Transverse colon (tissue), 4 donors: ENCODE data around the gene SPTLC3. TPM values are rescaled to one million over a fixed set of nuclear protein-coding genes. Genes with fewer than 3 reads are reported as not detected.

Experiments
- DNase-seq: peaks from one replicate; pipeline ENCODE4 v3.0.0-alpha.2; 2019
- H3K27ac ChIP-seq, 4 donors: fragments of 200-600 bp; sonication (generic); 2 replicates each; pipeline ENCODE4 v1.5.1; 2016 to 2018; ENCODE audit warnings: inconsistent platforms in 4 of 4
- H3K27me3 ChIP-seq: fragments of 200-600 bp; sonication (generic); 2 replicates; pipeline ENCODE4 v1.5.1; 2017; ENCODE audit warnings: inconsistent platforms
- H3K36me3 ChIP-seq, 4 donors: fragments of 200-600 bp; sonication (generic); 2 replicates each; pipeline ENCODE4 v1.5.1; 2017 to 2019; ENCODE audit warnings: inconsistent platforms in 4 of 4
- H3K4me1 ChIP-seq, 4 donors: fragments of 200-600 bp; sonication (generic); 2 replicates each; pipeline ENCODE4 v1.5.1; 2017 to 2020; ENCODE audit warnings: inconsistent platforms in 4 of 4
- H3K4me3 ChIP-seq, 4 donors: fragments of 200-600 bp; sonication (generic); 1 replicate in 1 of 4; 2 replicates in 3 of 4; pipeline versions ENCODE4 v1.5.1 to v1.6.1; 2017 to 2019; ENCODE audit warnings: inconsistent platforms in 4 of 4
- H3K9me3 ChIP-seq, 2 donors: fragments of 200-600 bp; sonication (generic); 2 replicates each; pipeline ENCODE4 v1.5.1; 2017 to 2019; ENCODE audit warnings: inconsistent platforms in 2 of 2
- EP300 ChIP-seq: sonication (generic); formaldehyde crosslinking; IDR thresholded peaks from one replicate; pipeline ENCODE4 v1.6.1; 2017; ENCODE audit warnings: antibody characterized with exemption, low read depth
- POLR2A ChIP-seq: fragments of 450-650 bp; IDR thresholded peaks from one replicate; pipeline ENCODE4 v1.6.1; 2016; ENCODE audit warnings: antibody characterized with exemption, mild to moderate bottlenecking, moderate library complexity
- POLR2AphosphoS5 ChIP-seq, 3 donors: sonication (generic); formaldehyde crosslinking; IDR thresholded peaks; one replicate each; pipeline ENCODE4 v1.6.1; 2016; ENCODE audit warnings: antibody characterized with exemption in 3 of 3
- WGBS, 2 donors: methylation state at CpG; one replicate each; pipeline ENCODE4 v1.1.5; 2018; ENCODE audit warnings: low coverage in 1 of 2; 5-methylcytosine and 5-hydroxymethylcytosine counted together
- in situ Hi-C, 4 donors: fragments of 200-750 bp; cut with MboI; loops; one replicate each; pipeline versions ENCODE4 v1.15.0 to v1.15.1; 2017; ENCODE audit warnings: low sequenced_read_pairs in 3 of 4, low pct_ligation_motif_present in 1 of 4, low pct_unique_long_range_greater_than_20kb in 1 of 4
- intact Hi-C: fragments of 100-400 bp; cut with DNase I; formaldehyde crosslinking; loops from one replicate; pipeline ENCODE4 v1.15.1; 2023; ENCODE audit warnings: low total_unique reads
- total RNA-seq, 4 donors: library from RNA; depleted of rRNA; stranded (reverse); fragments of >200 nt; gene quantifications; one replicate each; pipeline ENCODE4 v1.1.0, GENCODE V29; 2016
- TF ChIP-seq, protein P1 (sequence below), 5 experiments: fragments of 200-600 bp in 3 of 5; fragments of 450-650 bp in 2 of 5; sonication (generic) in 3 of 5; IDR thresholded peaks; 1 replicate in 2 of 5; 2 replicates in 3 of 5; pipeline ENCODE4 v1.5.1; 2016 to 2017; ENCODE audit warnings: antibody characterized with exemption in 5 of 5, inconsistent platforms in 3 of 5, mild to moderate bottlenecking in 2 of 5, moderate library complexity in 1 of 5

The SPTLC3 gene
- total RNA-seq, 4 donors from 2014 or later: 2.6 to 11.6 (median 8.8) TPM

DNA sequence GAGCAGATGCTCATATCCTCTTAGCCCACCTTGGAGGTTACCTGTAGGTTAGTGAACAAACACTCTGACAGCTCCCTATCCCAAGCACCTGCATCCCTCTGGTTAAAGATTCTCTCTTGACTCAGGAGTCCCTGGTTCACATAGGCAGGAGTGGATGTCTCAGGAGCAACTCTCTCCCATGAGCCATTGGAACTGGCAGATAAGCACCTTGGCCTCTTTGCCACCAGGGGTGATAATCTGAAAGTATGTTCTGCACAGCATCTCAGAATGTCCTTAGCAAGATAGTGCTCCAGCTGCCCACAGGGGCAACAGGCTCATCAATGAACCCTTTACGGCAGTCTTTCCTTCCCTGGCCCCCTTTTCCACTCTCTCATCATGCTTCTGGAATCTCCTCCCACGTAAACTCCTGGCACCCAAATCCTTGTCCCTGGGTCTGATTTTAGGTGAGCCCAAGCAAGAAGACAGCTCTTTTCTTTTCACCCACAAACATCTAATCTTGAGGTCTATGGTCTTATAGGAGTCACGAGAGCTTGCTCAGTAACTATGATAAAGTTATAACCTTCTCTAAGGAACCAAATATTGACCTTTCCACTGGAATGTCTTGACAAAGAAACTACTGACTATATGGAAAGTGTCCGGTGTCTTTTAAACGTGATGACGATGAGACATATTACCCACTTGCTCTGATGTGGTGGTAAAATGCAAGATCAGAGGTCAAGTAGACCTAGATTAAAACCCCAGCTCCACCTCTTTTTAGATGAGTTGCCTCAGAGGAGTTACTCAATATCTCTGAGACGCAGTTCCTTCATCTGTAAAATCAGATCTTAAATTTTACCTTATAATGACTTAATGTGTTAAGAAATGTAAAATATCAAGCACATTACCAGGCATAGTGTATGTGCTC, 172.5 kb downstream of the SPTLC3 start:
- intact Hi-C loops (no loop called here), in situ Hi-C loops (no loop called here)
- TF ChIP-seq POLR2A (no peak), EP300 (no peak), POLR2AphosphoS5 (IDR thresholded peaks at IDR 0.05) (no peak)
- TF ChIP-seq, protein P1, sequence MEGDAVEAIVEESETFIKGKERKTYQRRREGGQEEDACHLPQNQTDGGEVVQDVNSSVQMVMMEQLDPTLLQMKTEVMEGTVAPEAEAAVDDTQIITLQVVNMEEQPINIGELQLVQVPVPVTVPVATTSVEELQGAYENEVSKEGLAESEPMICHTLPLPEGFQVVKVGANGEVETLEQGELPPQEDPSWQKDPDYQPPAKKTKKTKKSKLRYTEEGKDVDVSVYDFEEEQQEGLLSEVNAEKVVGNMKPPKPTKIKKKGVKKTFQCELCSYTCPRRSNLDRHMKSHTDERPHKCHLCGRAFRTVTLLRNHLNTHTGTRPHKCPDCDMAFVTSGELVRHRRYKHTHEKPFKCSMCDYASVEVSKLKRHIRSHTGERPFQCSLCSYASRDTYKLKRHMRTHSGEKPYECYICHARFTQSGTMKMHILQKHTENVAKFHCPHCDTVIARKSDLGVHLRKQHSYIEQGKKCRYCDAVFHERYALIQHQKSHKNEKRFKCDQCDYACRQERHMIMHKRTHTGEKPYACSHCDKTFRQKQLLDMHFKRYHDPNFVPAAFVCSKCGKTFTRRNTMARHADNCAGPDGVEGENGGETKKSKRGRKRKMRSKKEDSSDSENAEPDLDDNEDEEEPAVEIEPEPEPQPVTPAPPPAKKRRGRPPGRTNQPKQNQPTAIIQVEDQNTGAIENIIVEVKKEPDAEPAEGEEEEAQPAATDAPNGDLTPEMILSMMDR (IDR thresholded peaks at IDR 0.05): no peak
- Histone ChIP-seq H3K4me1 (no peaks in the 10 kb centered on the region), H3K27ac (no peak overlapping the region), H3K4me3 (no peak overlapping the region), H3K27me3 (no peaks in the 10 kb centered on the region), H3K36me3 (no peaks in the 10 kb centered on the region), H3K9me3 (no peaks in the 10 kb centered on the region)
- no peak for DNase-seq
- WGBS, 2 donors: 53 to 59% methylated on average over 7 of the region's 7 CpGs

DNA sequence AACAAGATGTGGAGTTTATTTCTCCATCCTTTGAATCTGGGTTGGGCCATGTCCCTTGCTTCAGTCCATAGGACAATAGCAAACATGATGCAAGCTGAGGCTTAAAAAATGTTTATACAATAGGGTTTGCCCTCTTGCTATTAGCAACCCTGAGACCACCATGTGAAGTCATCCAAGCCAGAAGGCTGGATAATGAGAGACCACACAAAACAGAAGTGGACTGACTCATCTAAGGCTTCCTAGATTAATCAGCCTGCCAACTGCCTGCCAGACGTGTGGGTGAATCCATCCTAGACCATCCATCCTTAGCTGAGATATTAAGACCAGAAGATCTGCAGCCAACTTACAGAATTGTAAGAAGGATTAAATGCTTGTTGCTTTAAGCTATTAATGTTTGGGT, 174.2 kb downstream of the SPTLC3 start:
- no peak for DNase-seq
- Histone ChIP-seq H3K4me1 (no peaks in the 10 kb centered on the region), H3K4me3 (no peak overlapping the region), H3K36me3 (no peaks in the 10 kb centered on the region), H3K9me3 (no peaks in the 10 kb centered on the region), H3K27me3 (no peaks in the 10 kb centered on the region), H3K27ac (no peak overlapping the region)
- intact Hi-C loops: no loop called here
- in situ Hi-C loops: no loop called here
- WGBS, 2 donors: 50 to 78% methylated on average over 1 of the region's 1 CpG
- no peak for TF ChIP-seq POLR2A
- no peak for TF ChIP-seq POLR2AphosphoS5 (IDR thresholded peaks at IDR 0.05)
- TF ChIP-seq, protein P1 (IDR thresholded peaks at IDR 0.05): no peak
- no peak for TF ChIP-seq EP300

DNA sequence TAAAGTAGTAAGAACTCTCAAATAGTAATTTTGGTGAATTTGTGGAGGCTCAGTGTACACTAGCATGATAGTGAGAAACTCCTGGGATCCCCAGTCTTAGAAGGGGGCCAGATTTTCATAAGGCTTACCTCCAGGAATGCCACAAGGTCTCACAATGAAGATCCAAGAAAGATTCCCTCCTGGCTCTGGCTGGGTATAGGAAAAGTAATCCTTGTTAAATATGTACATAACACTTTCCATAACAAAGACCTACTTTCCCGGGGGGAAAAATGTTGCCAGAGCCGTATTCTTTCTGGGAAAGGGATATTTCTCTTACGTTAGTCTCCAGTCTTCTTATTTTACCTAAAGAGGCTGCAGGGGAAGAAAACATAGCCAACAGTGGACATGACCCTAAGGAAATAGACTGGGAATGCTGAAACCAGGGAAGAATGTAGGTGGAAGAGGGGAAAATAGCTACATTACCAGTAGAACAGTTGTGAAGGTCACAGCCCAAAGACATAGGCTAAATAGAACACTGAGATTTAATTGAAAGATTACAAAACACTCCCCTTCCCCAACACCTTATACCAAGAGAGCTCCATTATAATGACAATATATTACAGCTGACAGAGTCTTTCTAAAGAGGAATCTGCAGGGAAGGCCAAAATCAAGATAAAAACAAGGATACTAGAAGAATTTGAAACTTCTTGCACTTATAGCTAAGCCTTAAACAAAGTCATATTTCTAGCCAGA, 177.4 kb downstream of the SPTLC3 start:
- Histone ChIP-seq H3K4me3 (no peak overlapping the region), H3K4me1 (no peaks in the 10 kb centered on the region), H3K27ac (no peak overlapping the region), H3K36me3 (no peaks in the 10 kb centered on the region), H3K27me3 (no peaks in the 10 kb centered on the region), H3K9me3 (no peaks in the 10 kb centered on the region)
- DNase-seq: no peak
- TF ChIP-seq POLR2A (no peak), EP300 (no peak)
- TF ChIP-seq, protein P1 (IDR thresholded peaks at IDR 0.05): no peak
- 65 to 68% methylated on average over 3 of the region's 3 CpGs for WGBS, 2 donors
- in situ Hi-C loops (no loop called here), intact Hi-C loops (no loop called here)

DNA sequence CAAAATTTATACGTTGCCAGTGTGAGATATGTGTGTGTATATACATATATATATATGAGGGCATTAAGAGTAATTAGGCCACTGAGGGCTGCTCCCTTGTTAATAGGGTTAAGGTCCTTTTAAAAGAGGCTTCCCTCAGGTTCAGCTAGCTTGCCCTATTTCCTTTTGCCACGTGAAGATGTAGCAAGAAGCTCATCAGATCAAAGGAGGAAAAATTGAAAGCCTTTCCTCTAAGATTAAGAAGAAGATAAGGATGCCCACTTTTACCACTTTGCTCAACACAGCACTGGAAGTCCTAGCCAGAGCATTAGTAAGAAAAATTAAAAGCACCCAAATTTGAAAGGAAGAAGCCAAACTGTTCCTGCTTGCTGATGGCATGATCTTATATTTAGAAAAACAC, 179.1 kb downstream of the SPTLC3 start:
- H3K4me1 ChIP-seq: no peaks in the 10 kb centered on the region
- intact Hi-C loops (no loop called here), in situ Hi-C loops (no loop called here)
- TF ChIP-seq, protein P1 (IDR thresholded peaks at IDR 0.05): no peak
- TF ChIP-seq POLR2A (no peak), POLR2AphosphoS5 (IDR thresholded peaks at IDR 0.05) (no peak), EP300 (no peak)
- DNase-seq: no peak
- 53 to 67% methylated on average over 2 of the region's 2 CpGs for WGBS, 2 donors
- H3K27ac ChIP-seq: no peak overlapping the region
- H3K9me3 ChIP-seq: no peaks in the 10 kb centered on the region
- no peaks in the 10 kb centered on the region for H3K36me3 ChIP-seq
- no peak overlapping the region for H3K4me3 ChIP-seq
- H3K27me3 ChIP-seq: no peaks in the 10 kb centered on the region
